Activated T-cell treated with anti-CD3 and anti-CD28 coated beads, Interleukin-2, amount 50 U/mL, for 48 hours (primary cell): Measurements from ENCODE around the gene CFLAR.

Experiments used
- DNase-seq, 2 experiments: peaks; one replicate each; pipeline ENCODE4 v3.0.0-alpha.2; 2020

Gene CFLAR

GRCh38 chr2:201184248-201184647 is 68.3 kb downstream of the CFLAR start:
- DNase-seq, result peak; percentile 46 to 50

GRCh38 chr2:201185863-201186262 is 69.9 kb downstream of the CFLAR start:
- peak; percentile 32 to 48 for DNase-seq

GRCh38 chr2:201186982-201187381 is 71.0 kb downstream of the CFLAR start:
- DNase-seq, result no peak

GRCh38 chr2:201188449-201188848 is 72.5 kb downstream of the CFLAR start:
- DNase-seq, result no peak

- no peak for DNase-seq
Measured at GRCh38 chr2:201191132-201191875, 75.3 kb downstream of the CFLAR start.

GRCh38 chr2:201194097-201194496 is 78.1 kb downstream of the CFLAR start:
- DNase-seq, result no peak

- DNase-seq, result no peak
Measured at GRCh38 chr2:201195331-201195730, 79.4 kb downstream of the CFLAR start.

- DNase-seq, result no peak
Measured at GRCh38 chr2:201196003-201196402, 80.0 kb downstream of the CFLAR start.

GRCh38 chr2:201196803-201197202 is 80.8 kb downstream of the CFLAR start:
- no peak for DNase-seq

GRCh38 chr2:201197781-201198180 is 81.8 kb downstream of the CFLAR start:
- DNase-seq, result no peak

GRCh38 chr2:201199847-201200246 is 83.9 kb downstream of the CFLAR start:
- DNase-seq, result no peak

- no peak for DNase-seq
Measured at GRCh38 chr2:201200345-201200744, 84.4 kb downstream of the CFLAR start.

- no peak for DNase-seq
Measured at GRCh38 chr2:201201371-201201770, 85.4 kb downstream of the CFLAR start.

- DNase-seq, result no peak
Measured at GRCh38 chr2:201203916-201204654, 88.1 kb downstream of the CFLAR start.

GRCh38 chr2:201204655-201205514 is 88.9 kb downstream of the CFLAR start:
- no peak for DNase-seq

- no peak for DNase-seq
Measured at GRCh38 chr2:201205515-201205849, 89.5 kb downstream of the CFLAR start.

GRCh38 chr2:201208563-201209252 is 92.7 kb downstream of the CFLAR start:
- no peak for DNase-seq

- DNase-seq, result no peak
Measured at GRCh38 chr2:201215963-201216362, 100.0 kb downstream of the CFLAR start.

GRCh38 chr2:201216918-201217317 is 101.0 kb downstream of the CFLAR start:
- DNase-seq, result no peak

GRCh38 chr2:201218780-201219179 is 102.8 kb downstream of the CFLAR start:
- no peak for DNase-seq

- no peak for DNase-seq
Measured at GRCh38 chr2:201219328-201220096, 103.5 kb downstream of the CFLAR start.

GRCh38 chr2:201220102-201220570 is 104.2 kb downstream of the CFLAR start:
- DNase-seq, result no peak
